Measurements from ENCODE around the gene NBAS.

The NBAS gene

DNA sequence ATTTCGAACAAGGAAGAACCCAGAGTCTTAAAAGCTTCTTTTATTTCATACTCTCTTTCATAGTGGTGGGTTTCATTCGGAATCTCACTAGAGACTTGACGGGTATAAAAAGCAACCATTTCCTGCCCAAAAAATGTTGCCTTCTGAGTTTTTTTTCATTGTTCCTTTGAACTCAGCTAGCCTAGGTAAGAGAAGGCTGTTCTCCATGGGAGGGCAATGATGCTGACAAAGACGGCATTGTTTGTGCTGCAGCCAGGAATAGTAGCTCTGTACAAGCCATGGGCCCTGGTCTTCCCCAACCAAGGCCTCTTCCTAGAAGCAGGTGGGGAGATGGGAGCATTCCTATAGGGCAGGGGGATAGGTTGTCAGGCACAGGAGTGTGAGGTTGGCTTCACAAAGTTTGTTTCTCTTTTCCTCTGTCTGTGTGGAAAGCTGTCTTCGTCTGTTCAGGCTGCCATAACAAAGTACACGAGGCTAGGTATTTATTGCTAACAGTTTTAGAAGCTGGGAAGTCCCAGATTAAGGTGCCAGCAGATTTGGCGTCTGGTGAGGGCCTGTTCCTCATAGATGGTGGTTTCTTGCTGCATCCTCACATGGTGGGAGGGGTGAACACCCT is 405.1 kb downstream of the NBAS start:
- no peak for DNase-seq

DNA sequence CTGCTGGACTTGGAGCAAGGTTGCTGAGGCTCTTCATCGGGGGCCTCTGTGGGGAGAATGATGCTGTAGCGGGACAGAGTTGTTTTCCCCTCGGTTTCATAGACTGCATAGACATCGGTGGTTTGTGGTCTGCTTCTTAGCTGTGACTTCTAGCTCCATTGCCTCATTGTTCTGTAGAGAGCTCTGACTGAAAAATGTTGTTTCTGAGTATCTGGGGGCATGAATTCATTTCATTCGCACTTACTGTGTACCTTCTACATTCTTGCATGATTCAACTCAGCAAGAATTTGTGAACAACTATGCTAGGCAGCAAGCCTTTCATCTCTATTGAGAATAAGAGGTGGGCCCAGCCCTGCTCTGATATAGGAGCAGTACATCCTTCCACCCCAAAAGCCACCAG is 406.8 kb downstream of the NBAS start:
- DNase-seq: no peak

DNA sequence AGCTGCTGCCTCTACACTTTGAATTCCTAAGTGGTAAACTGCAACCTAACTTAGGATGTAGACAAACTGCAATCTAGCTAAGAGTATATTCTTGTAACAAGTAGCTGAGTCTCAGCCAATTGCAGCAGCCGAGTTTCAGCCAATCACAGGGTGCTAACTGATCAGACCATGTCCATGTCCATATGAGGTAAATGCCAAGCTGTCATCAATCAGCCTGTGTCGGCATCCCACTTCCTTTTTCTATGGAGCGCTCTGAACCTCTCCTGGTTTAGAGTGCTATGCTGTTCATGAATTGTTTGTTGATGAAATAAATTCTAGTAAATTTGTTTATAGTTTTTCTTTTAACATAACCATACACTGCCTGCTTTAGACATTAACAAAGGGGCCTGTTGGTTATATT is 408.8 kb downstream of the NBAS start:
- DNase-seq: no peak

DNA sequence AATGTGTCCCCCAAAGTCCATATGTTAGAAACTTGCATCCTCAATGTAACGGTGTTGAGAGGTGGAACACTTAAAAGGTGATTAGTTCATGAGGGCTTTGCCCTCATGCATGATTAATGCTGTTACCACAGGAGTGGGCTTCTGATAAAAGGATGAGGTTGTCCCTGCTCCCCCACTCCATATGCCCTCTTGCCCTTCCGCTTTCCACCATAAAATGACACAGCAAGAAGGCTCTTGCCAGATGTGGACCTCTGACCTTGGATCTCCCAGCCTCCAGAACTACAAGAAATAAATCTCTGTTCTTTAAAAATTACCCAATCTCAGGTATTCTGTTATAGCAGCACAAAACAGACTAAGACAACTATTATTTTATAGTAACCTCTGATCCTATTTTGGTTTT is 412.1 kb downstream of the NBAS start:
- DNase-seq: no peak

DNA sequence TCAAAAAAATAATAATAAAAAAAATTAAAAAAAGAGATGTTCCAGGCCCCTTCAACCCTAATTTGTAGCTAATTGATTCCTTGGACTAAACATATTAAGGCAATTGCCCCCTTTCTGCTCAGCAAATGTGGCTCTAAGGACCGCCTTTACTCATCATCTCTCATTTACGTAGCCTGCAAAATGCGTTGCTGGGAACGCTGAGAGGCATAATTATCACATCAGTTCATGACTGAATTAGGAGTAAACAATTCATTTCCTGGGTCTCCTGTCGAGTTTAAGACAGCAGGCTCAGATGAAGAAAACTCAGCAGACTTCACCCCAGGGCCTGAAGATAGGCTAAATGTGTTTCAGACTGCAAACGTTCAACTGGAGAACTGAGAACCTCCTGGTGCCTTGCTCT is 413.5 kb downstream of the NBAS start:
- no peak for DNase-seq

DNA sequence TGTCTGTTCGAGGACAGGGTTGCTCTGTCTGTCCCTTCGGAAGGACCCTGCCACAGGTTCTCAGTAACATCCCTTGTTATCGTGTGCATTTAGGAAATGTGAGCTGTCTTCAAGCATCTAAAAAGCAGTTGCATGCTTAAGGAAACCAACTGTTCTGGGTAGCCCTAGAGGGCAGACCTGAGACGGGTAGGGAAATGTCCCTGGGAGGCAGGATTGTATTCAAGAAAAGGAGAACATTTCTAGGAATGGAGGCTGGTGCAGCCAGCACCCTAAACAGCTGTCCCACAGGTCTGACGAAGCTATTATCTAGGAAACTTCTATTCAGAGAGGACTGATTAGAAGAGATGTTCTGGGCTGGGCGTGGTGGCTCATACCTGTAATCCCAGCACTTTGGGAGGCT is 414.2 kb downstream of the NBAS start:
- no peak for DNase-seq

DNA sequence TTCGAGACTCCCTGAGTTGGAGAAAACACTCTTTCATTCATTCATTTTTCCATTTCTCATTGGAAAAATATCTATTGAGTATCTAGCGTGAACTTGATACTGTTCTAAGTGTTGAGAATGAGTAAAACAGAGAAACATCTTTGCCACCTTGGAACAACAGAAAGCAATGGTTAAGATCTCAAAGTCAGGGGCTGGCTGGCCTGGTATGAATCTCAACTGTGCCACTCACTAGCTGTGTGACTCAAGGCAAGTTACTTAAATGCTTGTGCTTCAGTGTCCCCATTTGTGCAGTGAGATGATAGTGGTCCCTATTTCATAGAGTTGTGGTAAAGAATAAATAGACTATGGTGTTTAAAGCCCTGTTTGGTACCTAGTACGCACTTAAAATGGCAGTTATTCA is 415.2 kb downstream of the NBAS start:
- DNase-seq: no peak

DNA sequence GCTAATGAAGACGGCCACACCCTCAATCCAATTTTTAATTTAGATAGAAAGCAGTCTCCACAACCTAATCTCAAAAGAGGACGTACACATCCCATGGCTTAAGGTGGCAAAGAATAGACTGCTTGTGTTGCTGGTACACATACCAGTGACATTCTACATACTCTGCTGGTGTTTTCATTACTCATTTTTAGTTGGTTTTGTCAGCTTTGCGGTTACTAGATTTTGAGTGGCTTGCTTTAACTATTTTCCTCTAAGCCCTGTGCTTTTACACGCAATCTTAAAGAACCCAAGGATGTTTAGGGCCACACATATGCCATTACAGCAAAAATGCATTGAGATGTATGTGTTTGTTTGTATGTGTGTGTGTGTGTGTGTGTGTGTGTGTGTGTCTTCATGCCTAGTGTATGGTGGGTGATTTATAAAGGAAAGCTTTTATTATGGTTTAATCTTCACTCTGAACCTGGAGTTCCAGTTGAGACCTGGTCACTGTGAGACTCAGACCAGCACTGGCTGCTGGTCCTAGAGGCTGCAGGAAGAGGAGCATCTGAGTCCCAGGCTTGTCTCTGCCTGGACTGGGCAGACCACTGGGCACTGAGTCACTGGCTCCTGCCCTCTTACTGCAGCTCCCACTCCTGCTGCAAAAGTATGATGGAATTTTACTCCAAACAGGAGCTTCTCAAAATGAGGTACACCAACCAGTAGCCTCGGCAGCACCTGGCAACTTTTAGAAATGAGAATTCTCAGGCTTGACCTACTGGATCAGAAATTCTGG is 415.9 kb downstream of the NBAS start:
- no peak for DNase-seq

DNA sequence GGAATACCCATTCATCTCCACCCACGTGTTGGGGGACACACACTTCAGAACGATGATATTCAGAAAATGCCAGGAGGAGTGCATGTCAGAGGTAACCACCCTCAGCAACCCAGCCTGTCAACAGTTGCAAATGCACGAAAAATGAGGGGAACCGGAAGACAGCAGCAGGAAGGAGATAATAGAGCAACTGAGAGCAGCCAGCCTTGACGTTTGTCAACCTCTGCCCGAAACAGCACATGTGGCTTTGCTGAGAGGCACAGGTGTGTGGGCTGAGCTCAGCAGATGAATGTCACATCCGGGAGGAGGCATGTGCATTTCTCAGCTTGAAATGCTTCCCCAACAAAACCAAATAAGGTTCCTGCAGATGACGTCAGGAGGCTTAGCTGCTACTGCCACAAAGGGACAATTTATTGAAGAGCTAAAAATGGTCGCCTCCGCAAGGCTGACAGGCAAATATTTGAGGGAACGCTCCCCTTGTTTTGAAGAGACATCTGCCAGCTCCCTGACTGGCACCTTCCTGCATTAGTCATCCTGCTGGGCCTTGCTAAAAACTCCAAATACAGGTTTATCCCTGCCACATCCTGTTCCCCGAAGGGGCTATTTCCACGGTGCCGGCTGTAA is 419.0 kb downstream of the NBAS start:
- DNase-seq: no peak

DNA sequence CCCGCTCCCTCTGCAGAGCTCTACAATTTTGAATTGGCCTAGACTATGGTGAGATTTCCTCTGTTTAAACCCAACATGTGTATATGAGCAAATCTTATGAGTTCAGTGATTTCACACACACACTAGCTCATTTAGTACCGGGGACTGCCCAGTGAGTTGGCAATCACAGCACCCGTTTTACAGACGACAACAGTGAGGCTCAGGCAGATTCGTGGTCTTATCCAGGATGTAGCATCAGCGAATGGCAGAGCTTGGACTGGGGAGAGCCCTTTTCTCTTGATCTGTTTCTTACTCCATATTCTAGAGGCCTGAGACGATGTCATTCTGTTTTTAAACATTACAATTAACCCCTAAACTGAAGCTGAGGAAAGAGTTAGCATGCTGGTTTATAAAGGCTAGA is 419.9 kb downstream of the NBAS start:
- DNase-seq: no peak

DNA sequence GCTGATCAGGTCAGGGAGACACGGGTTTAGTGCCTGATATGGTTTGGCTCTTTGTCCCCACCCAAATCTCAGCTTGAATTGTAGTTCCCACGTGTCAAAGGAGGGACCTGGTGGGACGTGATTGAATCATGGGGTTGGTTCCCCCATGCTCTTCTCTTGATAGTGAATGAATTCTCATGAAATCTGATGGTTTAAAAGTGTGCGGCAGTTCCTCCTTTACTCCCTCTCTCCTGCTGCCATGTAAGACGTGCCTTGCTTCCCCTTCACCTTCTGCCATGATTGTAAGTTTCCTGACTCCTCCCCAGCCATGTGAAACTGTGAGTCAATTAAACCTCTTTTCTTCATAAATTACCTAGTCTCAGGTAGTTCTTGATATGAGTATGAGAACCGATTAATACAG is 424.5 kb downstream of the NBAS start:
- no peak for DNase-seq

DNA sequence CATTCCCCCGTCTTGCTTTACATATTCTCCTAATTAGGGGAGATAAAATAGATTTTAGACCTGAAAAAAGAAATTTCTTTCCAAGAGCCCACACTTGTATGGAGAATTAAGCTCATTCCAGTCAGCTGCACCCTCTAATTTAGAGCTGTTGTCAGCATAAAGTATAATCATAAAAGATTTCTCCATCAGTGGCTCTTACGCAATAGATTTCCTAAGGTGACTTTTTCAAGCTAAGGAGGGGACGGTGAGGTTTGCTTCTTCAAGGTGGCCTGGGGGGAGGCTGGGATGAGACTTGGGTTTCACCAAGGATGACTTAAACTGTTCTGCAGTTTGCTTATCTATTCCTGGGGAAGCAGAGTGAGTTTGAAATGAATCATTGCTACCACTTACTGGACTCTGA is 426.2 kb downstream of the NBAS start:
- no peak for DNase-seq

DNA sequence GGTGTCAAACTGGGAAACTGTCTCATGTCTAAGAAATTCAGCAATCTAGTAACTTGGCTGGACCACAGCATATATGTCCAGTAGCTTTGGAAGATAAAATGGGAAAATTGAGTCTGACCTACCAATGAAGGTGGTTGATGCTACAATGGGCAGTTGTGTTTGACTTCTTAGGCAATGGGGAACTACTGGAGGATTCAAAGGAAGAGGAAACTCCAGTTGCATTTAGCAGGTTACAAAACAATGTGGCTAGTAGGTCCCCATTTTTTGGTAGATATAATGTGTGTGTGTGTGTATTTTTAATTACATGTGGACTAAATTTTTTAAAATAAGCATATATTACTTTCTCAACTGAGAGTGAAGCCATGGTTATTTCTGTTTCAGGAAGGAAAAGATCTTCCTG is 427.7 kb downstream of the NBAS start:
- DNase-seq: no peak

DNA sequence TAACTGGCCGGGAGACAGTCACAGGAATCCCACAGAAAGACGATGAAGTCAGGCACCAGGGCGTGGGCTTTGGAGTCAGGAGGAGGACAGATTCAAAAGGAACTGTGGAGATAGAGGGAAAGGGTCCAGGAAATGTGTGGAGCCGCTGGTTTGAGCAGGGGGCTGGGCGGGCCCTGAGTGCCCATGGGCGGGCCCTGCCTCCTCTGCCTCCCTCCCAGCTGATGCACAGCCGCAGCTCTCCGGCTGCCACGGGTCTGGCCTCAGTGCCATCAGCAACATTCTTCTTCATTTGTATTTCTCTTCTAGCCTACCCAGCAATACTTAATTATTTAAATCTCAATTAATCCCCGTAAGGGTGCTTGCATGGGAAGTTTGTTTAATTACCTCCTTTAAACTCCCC is 432.3 kb downstream of the NBAS start:
- no peak for DNase-seq

DNA sequence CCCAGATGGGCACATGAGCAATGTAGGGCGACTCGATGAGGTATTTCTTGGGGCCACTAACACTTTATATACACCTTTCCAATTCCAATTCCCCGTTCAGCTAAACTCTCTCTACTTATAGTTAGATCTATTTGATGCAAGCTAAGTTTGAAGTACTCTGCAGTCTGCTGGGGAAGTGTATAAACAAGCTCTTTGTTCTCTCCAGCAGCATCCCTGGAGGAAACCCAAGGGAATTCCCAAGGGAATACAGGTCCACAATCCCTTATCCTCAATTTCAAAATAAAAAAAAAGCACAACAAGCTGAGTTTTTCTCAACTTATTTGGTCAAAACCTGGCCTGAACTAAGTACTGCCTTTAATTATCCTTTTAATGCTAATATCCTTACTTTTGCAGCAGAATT is 433.3 kb downstream of the NBAS start:
- no peak for DNase-seq

DNA sequence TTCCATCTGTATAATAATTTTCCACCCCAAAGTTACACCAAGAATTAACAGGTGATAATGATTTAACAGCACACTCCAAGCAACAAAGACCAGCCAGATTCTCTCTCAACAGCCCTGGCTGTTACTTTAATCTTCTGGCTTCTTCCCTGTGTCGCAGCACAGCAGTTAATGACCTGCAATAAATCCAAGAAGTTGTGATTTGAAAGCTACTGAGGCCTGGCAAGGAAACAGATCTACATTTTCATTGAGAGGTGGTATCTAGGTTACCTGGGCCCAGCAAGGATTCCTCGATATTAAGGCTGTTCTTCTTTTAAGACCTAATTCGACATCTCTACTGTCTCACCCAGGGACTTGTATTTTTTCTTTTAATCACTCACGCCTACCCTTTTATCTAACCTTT is 433.8 kb downstream of the NBAS start:
- no peak for DNase-seq

DNA sequence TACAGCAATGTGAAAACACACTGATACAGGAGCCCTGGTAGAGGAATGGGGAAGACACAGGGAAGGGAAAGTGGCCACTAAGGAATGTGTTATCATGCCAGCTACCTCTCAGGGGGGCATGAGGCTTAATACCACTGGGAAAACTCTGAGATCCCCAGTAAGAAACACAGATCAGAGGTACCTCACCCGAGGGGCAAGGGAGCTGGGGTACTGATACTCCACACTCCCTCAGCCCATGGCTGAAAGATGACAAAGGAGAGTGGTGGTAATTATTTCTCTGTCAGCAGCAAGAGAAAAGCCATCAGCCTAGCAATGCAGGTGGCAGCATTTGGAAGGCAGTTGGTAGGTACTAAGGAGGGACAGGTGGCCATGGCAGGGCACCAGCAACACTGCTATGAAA is 434.8 kb downstream of the NBAS start:
- DNase-seq: no peak

DNA sequence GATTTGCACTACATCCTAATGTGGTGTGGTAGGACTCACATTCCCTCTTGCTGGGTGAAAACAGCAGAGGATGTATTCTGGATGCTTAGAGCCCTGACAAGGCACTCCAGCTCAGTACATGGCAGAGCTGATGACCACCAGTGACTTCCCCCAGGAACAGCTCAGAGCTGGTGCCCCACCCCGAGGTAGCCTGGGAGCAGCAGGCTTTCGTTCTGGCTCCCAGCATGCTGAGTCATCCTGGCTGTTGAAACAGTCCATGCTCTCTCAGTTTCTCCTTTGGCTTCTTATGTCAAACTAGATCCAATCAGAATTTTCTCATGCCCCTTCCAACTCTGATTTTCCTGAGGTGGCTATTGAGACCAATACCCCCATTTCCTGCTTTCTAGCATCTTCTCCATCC is 438.2 kb downstream of the NBAS start:
- DNase-seq: no peak

DNA sequence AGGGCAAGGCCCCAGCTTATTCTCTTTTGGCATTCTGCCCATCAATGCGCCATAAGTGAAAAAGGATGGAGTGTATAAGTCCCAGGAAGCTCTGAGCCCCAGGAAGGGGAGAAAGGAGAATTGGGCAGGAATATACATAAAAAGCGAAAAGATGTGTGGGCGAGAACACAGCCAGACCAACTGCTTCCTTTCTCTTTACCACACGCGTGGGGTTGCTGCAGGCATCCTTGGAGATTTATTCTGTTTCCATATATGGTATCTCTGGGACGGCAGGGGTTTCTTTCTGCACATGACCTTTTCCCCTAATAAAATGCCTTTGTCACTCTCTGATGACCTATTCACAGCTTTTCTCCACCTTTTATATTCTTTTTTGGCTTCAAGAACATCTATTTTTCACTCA is 440.5 kb downstream of the NBAS start:
- DNase-seq: no peak

DNA sequence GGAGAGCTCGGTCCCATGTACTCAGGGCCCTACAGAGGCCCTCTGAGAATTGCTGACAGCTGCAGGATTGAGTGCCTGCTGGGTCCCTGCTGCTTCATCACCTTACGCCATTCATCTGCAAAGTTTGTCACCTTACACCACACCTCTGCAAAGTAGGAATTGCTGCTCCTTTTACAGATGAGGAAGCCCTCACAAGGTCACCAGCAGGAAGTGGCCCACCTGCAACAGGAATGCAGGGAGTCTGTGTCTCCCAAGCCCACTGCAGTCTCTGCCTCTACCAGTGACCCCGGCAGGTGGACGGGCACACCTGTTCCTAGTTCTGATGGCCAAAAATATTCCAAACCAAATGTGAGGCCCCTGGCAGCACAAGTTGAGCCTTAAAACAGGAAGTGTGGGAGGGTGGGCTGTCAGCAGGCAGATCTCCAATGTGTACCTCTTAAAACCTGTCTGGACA is 441.4 kb downstream of the NBAS start:
- no peak for DNase-seq

DNA sequence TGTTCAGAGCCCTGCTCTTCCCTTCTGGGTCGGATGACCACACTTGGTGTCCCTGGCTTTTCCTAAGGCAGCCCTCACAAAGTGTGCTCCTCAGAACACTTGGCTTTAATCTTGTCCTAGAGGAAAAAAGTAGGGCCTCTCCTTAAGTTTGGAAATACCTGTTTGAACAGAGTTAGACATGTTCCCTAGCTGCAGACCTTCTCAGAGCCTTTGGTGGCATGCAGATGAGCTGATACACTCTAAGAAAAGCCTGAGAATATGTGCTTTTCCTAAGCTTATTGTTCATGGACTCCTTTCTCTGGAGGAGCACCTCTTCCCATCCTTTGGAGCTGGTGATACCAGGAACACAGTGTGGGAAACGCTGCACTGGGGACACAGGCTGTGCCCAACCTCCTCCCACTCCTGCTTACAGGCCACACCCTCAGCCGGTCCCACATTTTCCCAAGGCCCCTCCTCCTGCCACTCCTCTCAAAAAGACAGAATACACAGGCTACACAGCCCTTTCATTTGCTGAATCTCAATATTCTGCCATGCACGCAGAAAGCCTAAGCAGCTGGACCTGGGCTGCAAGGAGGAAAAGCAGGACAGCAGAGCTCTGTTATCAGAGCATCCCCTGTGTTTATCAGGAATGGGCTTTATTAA is 443.6 kb downstream of the NBAS start:
- DNase-seq: no peak

All from left hindlimb (tissue), 1 donor.